Globus pallidus (tissue), 1 donor: Measurements from ENCODE around the gene PKIG.

Experiments
- DNase-seq: peaks from one replicate; pipeline ENCODE4 v3.0.0-alpha.2; 2015; ENCODE audit warnings: low spot score

Gene PKIG

DNA sequence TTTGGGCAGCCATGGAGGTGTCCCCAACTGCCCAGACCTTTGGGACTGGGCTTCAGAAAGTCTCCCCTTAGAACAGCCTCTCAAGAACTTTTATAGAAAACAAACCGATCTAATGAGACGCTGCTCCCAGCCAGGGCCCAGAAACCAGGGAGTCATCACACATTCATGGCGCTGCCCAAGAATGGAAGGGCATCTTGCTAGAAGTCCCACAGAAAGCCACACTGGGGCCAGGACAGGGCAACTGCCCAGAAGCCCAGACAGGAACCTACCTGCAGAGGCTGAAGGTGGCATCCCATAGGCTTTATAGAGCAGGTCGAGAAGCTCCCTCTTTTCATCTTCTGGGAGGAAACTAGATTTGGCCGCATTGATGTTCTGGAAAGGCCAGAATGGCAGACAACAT, 37.7 kb downstream of the PKIG start:
- DNase-seq, result no peak

DNA sequence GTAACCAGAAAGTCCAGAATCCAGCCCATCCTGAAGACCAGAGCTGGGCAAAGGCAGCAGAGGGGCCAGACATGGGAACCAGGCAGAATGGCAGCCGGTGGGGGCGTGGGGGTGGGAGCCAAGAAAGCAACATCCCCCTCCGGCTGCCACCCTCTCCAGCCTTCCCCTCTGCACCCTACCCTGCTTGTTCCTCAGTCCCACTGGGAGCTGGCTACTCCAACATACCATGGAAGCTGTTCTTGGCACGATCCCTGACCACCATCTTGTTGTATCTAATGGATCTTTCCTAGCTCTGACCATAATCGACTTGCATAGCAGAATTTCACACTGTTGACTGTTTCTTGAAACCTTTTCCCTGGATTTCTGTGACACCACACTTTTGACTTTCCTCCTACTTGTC, 38.9 kb downstream of the PKIG start:
- DNase-seq, result no peak

DNA sequence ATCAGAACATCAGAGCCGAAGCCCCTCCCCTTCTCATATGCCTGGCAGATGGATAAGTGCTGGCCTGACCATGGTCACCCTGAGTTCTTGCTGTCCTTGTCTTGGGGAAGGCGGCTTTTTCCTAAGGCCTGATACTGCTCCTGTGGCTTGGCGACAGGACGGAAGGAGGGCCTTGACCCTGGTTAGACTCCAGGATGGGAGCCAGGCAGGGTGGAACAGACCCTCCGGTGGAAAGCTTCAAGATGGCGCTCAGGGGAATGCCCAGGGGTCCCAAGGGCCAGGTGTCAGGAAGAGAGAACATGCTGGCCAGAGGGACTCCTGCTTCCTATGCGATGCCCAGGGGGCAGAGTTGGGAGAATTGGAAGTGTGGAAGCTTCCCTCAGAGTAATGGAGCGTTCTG, 39.6 kb downstream of the PKIG start:
- DNase-seq, result no peak

DNA sequence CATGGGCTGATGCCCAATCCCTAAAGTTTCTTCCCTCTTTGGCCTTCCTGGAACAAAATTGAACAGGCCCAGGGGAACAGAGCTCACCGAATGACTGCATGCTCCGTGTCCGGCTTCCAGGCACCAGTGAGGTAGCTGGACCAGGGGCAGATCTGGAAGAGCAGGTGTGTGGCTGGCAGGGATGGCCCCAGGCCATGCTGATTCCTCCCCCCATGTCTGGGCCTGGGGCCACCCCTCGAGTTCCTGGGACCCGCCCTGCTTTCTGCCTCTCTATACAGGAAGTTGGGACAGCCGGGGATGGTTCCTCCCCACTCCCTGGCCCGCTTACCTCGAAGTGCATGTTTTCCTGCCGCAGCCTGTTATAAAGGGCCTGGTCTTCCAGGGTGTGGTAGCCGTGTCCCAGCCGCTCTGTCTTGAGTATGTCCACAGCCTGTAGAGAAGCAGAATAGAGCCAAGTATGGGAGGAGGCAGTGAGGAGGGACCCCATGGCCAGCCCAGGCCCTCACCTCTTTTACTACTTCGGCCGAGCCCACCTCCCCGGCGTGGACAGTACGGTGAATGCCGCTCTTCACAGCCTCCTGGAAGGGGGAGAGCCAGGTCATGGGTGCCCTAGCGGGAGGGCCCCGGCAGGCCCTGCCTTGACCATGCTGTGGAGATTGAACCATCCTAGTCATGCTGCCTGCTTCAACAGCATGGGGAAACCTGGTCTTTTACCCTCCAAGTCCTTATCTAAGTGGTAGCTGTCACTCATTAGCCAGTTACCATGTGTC, 40.3 kb downstream of the PKIG start:
- no peak for DNase-seq

DNA sequence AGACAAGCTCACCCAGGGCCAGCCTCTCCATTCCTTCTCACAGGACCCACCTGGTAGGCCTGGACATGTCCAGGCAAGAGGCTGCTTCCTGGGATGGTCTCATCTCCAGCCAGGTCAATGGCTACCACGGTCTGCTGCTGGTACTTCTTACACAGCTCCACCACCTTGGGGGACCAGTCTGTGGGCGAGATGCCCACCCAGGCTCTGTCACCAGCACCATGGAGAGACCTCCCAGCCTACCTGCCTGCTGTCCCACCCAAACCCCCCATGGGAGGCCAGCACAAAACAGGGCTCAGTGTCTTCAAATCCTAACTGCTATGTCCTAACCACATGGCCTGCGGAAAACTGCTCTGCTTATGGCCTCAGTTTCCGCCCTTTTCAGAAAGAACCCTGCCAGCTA, 41.8 kb downstream of the PKIG start:
- DNase-seq, result no peak

DNA sequence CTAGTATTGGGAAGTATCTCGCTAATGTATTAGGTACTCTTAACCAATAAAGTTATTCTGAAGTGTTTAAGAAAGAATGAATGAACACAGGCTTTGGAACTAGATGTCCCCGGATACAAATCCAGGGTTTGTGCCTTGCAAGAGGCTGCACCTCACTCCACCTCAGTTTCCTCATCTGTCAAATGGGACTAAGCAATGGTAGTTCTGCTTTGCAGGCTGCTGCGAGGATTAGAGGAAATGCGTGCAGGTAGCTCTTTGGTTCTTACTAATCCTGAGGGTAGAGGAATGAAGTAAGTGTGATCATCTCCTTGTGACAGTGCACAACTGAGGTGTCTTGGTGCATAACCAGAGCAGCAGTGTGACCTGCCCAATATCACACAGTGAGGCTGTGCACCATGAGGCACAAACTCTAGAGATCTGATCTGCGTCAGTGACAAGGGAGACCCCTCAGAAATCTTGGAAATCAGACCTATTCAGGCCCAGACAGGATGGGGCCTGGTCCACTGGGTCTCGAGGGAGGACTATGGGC, 42.4 kb downstream of the PKIG start:
- no peak for DNase-seq

DNA sequence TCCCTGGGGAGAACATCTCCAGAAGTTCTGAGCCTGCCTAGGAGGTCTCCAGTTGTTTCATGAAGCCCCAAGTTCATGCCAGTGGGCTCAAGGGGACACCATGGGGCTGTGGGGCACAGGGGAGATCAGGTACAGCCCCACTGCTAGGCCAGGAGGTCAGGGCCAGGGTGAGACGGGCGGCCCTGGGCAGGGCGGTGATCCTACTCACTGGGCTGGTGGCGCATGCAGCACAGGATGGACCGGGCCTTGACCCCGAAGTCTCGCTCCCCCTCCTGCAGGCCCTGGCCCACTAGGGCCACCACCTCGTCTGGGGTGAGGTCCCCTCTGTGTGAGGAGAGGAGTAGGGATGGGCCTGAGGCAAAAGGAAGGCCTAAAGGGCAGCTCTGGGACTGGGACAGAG, 43.0 kb downstream of the PKIG start:
- DNase-seq, result no peak

DNA sequence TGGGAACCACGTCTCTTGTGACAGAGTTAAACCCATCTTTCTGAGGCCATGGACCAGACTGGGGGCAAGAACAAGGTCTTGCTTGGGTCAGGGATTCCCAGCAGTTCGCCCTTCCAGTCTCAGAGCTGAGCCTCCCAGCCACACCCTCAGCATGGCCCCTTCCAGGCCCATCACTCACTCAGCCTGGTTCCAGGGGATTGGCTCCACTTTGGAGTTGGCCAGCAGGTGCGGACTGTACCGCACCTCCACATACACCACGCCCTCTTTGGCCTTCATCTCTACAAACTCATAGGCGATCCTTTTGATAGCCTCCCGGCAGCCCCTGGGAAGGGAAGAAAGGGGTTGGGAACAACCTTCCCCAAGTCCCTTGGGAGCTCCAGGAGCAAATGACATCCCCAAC, 43.9 kb downstream of the PKIG start:
- no peak for DNase-seq

DNA sequence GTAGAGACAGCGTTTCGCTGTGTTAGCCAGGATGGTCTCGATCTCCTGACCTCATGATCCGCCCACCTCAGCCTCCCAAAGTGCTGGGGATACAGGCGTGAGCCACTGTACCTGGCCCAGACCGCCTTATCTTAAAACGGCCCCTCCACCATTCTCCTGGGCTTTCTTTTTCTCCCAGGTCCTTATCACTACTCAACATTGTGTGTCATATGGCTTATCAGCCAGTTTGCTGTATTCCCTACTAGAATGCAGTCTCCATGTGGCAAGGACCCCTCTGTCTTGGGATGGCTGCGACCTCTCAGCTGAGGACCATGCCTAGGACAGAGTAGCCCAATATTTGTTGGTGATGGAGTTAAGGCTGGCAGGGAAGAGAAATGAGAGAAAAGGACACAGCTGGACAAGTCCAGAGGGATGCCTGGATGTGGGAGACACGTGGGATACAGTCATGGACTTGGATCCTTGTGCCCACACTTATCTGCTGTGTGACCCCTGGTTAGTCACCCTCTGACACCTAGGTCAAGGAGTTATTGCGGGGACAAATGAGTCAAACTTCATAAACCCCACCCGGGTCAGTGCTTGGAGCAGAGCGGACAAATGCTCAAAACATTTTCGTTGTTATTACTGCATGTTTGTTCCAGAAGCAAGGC, 45.1 kb downstream of the PKIG start:
- DNase-seq, result no peak

DNA sequence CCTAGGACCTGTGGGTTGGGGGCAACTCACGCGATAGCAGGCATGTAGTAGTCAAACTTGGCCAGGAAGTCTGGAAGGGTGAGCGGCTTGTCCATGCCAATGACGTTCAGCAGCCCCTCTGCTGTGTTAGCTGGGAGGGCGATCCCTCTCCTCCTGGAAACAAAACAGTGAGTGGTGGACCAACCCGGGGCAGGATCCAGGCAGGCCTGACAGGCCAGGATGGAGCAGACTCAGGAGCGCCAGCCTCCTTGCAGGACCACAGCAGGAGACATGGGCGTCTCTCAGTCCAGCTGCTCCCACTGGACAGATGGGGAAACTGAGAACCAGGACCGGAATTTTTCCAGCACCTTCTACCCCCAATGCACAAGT, 46.6 kb downstream of the PKIG start:
- DNase-seq, result no peak

DNA sequence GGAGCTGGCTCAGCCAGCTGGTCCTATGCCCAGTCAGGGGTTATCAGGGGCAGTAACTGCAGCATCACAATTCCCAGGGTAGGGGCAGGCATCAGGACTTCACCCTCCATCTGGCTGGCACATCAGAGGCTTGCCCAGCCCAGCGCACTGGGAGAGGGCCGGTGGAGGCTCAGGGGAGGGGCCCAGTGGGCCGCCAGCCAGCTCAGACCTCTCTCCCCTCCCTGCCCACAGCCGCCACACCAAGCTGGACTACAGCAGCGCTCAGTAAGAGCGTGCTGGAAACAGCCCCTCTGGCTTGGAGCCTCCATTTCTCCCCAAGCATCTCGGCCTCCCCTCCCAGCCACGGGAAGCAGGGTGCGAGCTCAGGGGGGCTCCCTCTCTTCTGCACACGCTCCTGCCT, 47.2 kb downstream of the PKIG start:
- DNase-seq, result no peak

DNA sequence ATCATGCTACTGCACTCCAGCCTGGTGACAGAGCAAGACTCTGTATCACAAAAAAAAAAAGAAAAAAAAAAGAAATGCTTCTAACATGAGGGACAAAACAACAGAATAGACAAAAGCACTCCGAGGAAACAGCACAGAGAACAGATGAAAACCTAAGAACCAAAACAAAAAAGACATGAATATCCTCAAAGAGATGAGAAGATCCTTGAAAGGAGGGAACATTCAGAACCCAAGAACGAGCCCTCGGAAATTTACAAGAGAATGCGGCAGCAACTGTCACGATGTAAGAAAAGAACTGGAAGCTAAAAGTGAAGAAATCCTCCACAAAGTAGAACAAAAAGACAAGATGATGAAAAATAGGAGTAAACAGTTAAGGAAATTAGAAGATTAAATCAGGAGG, 47.9 kb downstream of the PKIG start:
- DNase-seq, result no peak

DNA sequence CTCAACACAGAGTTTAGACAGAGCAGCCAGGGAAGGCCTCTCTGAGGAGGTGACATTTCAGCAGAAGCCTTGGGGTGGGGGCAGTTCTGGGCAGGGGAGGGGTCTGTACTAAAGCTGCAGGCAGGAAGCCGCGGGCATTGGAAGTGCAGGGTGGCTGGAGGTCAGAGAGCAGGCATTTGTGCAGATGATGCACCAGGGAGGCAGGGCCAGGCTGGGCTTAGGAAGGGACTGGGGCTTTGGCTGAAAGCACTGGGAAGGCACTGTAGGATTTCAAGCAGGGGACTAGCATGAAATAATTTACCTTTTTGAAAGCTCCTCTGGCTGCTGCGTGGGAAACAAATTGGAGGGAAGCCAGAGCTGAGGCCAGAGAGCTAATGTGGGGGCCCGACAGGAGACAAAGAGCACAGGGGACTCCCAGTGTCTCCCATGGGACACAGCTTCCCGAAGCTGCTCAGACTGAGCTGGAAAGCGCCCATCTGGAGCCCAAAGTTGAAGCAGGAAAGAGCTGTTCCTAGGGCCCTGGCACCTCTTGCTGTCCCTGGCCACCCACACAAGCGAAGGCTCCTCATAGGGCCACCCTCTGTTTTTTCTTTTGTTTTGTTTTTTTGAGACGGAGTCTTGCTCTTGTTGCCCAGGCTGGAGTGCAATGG, 49.8 kb downstream of the PKIG start:
- no peak for DNase-seq

DNA sequence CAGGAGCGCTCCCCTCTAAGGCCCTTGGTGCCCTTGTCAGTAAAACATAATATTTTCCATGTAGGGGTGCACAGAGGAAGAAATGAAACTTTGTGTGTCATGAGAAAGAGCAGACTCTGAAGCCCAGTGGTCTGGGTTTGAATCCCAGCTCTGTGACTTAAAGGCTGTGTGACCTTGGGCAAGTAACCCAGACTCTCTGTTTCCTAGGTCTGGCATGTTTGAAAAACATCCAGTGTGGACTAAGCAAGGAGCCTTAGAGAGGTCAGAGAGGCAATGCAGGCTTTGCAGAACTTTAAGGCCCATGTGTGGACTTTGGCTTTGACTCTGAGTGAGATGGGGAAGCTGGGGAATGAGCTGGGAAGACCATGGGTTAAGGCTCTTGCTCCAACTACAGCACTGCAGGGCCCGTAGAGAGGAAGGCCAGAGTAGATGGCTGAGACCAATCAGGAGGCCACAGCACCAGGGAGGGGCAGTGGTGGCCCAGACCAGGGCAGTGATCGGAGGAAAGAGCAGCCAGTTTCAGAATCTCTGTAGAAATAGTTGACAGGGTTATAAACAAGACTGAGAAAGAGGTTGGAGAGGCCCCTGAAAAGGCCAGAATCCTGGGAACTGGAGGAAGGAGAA, 50.9 kb downstream of the PKIG start:
- DNase-seq, result no peak

DNA sequence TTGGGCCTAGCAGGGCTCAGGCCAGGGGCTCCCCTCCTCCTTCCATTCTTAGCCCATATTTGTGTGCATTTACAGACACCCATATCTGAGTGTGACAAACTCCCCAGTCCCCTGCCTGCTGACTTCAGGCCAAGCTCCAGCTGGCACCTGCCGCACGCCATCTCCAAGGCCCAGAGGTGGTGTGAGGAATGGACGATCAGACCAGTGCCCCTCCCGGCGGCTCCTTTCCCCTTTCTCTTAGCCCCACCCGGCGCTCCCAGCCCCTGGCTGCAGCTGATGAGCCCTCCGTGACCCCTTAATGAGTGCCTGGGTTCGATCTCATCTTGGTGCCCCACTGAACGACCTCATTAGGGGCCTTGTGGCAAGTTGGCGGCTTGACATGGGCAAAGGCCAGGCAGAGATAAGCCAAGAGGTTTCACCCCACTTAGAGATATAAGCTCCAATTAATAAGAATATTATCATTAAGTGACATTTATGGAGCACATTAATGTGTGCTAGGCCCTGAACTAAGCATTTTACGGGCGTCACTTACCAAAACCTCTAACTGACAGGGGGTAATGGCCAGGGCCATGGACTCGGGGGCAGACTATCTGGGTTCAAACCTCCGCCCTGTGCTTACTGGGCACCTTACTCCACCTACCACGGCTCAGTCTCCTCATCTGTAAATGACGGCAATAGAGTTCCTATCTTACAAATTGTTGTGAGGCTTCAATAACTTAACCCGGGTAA, 51.7 kb downstream of the PKIG start:
- no peak for DNase-seq

DNA sequence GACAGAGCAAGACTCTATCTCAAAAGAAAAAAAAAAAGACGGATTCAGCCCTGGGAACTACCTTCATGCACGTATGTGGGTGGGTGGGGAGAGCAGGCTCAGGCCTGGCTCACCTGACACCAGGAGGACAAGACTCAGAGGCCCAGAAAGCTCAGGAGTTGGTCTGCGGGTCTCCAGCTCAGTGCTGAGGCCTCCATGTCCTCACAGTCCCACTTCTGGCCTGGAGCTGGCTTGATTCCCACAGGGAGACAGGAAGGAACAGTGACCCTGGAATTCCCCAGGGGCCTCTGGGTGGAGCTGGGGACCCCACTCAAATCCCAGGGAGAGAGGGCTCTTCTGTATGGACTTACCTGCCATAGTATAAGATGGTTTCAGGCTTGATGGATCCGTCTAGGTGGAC, 53.5 kb downstream of the PKIG start:
- no peak for DNase-seq

DNA sequence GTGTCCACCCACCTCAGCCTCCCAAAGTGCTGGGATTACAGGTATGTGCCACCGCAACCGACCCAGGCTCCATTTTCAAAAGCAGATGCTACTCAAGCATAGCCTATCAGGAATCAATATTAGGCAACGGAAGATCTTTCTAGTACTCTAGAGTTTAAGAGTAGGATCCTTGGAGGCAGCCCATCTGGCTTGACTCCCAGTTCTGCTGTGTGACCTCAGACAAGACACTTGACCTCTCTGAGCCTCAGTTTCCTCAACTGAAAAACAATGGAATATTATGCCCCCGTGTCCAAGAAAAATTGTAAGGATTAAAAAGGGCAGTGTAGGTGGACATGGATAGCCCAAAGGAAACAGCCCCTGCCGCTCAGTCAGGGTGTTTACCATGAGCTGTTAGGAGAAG, 54.7 kb downstream of the PKIG start:
- no peak for DNase-seq

DNA sequence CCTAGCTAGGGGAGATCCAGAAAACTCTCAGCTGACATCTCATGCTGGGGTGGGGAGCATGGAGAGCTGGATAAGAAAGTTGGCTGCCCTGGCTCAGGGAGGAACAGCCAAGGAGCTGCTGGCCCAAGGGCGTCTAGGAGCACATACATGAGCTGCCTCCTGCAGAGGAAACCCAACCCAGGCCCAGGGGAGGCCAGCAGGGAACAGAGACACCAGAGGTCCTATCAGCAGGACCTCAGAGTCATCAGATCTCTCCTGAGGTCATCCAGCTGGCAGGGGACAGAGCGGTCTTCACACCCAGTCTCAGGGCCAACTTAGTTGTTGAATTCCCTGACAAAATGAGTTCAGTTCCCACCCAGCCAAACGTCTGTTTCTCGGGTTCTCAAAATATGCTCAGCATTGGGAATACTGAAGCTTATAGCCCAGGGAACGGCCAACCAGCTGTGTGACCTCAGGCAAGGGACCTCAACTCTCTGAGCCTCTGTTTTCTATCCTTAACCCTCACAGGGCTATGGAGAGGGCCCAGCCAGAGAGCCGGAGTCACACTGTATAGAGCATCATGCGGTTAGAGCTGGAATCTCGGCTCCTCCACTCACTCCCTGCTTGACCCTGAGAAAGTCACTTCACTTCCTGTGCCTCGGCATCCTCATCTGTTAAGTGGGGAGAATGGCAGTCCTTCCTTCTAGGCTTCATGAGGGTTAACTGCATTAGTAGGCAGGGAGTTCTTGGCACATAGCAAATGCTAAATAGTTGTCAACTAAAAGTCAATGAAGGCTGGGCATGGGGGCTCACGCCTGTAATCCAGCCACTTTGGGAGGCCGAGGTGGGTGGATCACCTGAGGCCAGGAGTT, 55.4 kb downstream of the PKIG start:
- DNase-seq, result no peak

DNA sequence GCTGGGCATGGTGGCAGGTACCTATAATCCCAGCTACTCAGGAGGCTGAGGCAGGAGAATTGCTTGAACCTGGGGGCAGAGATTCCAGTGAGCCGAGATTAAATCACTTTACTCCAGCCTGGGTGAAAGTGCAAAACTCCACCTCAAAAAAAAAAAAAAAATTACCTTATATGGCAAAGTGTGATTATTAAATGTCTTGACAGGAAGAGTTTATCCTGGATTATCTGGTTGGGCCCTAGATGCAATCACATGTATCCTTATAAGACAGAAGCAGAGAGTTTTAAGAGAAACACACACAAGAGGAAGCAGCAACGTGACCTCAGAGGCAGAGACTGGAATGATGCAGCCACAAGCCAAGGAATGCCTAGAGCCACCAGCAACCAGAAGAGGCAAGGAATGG, 58.1 kb downstream of the PKIG start:
- DNase-seq, result no peak

DNA sequence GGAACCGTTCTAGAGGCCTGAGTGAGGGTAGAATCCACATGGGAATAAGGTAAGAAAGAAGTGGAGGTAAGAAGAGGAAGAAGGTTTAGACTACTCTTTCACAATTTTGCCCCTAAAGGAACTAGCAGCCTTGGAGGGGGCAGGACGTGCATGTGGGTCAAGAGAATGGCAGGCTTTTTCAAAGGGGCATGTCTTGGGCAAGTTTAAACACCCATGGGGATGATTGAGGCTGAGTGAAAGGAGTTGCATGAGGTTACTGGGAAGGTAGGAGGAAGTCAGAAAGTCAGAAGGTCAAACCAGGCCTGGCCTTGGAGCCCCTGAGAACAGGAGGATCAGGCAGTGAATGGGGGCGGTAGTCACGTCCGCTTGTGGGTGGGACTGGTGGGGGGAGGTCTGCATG, 58.9 kb downstream of the PKIG start:
- no peak for DNase-seq
